ENCODE results near the gene GBX1. TPM values are rescaled to one million over a fixed set of nuclear protein-coding genes. Genes with fewer than 3 reads are reported as not detected.

The GBX1 gene
- polyA plus RNA-seq, 2 of the 4 experiments (the other 2 are of a cell fraction): not detected

- FAIRE-seq: no peak
- DNase-seq (ENCODE audit: low read depth in 1 of 2, low spot score in 1 of 2): no peak
- no peak overlapping the region for H3K4me2 ChIP-seq
- no peaks in the 10 kb centered on the region for H3K9me3 ChIP-seq
- no peak for ATAC-seq
- no peak overlapping the region for H3K27ac ChIP-seq
- no peak overlapping the region for H3K4me3 ChIP-seq
- no peaks in the 10 kb centered on the region for H3K4me1 ChIP-seq
- POLR2A ChIA-PET: no interaction called here
- TF ChIP-seq HMGXB4 (CRISPR knock-in tag; IDR thresholded peaks at IDR 0.05; ENCODE audit: borderline replicate concordance) (no peak), E2F6 (IDR thresholded peaks at IDR 0.05; ENCODE audit: borderline replicate concordance, low read depth) (no peak), ELK1 (IDR thresholded peaks at IDR 0.05; ENCODE audit: low read depth, low read length) (no peak), CHD2 (IDR thresholded peaks at IDR 0.05; ENCODE audit: low read length, partially characterized antibody) (no peak), RNF2 (IDR thresholded peaks at IDR 0.05; ENCODE audit: borderline replicate concordance, low read depth) (no peak), HDAC2 (IDR thresholded peaks at IDR 0.05) (no peak), SREBF2 (IDR thresholded peaks at IDR 0.05) (no peak), FOSB (CRISPR knock-in tag; IDR thresholded peaks at IDR 0.05) (no peak), MAX (IDR thresholded peaks at IDR 0.05) (no peak), GATA3 (IDR thresholded peaks at IDR 0.05; ENCODE audit: borderline replicate concordance) (no peak), FOXS1 (CRISPR knock-in tag; IDR thresholded peaks at IDR 0.05) (no peak), PHF8 (IDR thresholded peaks at IDR 0.05; ENCODE audit: borderline replicate concordance, low read depth) (no peak), MAZ (IDR thresholded peaks at IDR 0.05; ENCODE audit: borderline replicate concordance, low read depth, low read length) (no peak), CEBPB (IDR thresholded peaks at IDR 0.05) (no peak), HEYL (CRISPR knock-in tag; IDR thresholded peaks at IDR 0.05) (no peak), EHMT2 (IDR thresholded peaks at IDR 0.05; ENCODE audit: low read depth) (no peak), ATOH8 (CRISPR knock-in tag; IDR thresholded peaks at IDR 0.05; ENCODE audit: low read depth) (no peak), USF2 (IDR thresholded peaks at IDR 0.05) (no peak), TP53 (CRISPR knock-in tag; IDR thresholded peaks at IDR 0.05) (no peak), REST (IDR thresholded peaks at IDR 0.05) (no peak)
- CTCF ChIA-PET: interaction anchor here (0.8 to 5.1 kb wide), 6 partner anchors 8 to 164 kb away, joined by 3 to 25 read pairs (median 4); partner anchors contain the start of gene GBX1
- WGBS (ENCODE audit: missing lambda C conversion rate): 93% methylated on average over 13 of the region's 13 CpGs
These were observed 36.3 kb downstream of the GBX1 start for GRCh38 chr7:151131224-151131591.
